A549 (cell line): ENCODE results near the gene DNM3.

ENCODE experiments used
- CTCF ChIP-seq: fragments of >200 bp; sonication (Bioruptor Twin); formaldehyde crosslinking; IDR thresholded peaks from 3 replicates; pipeline ENCODE4 v1.5.1; 2016
- EHMT2 ChIP-seq: fragments of 200-600 bp; sonication (generic); IDR thresholded peaks from 2 replicates; pipeline ENCODE4 v1.6.1; 2016; ENCODE audit warnings: antibody characterized with exemption, low read depth, mild to moderate bottlenecking, moderate library complexity
- EP300 ChIP-seq, 2 experiments: fragments of >200 bp; sonication (Bioruptor Twin); formaldehyde crosslinking; IDR thresholded peaks; 2 replicates in 1 of 2; 3 replicates in 1 of 2; pipeline ENCODE4 v1.6.1; 2016 to 2017
- HMGXB4 ChIP-seq: fragments of 250-450 bp; sonication (Bioruptor Pico); IDR thresholded peaks from 2 replicates; pipeline ENCODE4 v1.5.0; 2021; ENCODE audit warnings: mild to moderate bottlenecking, moderate library complexity, borderline replicate concordance
- JUNB ChIP-seq: fragments of >200 bp; sonication (Bioruptor Twin); formaldehyde crosslinking; IDR thresholded peaks from 2 replicates; pipeline ENCODE4 v1.6.1; 2016
- MAZ ChIP-seq: fragments of 150-350 bp; IDR thresholded peaks from 2 replicates; pipeline ENCODE4 v1.6.1; 2014; ENCODE audit warnings: antibody characterized with exemption, low read depth, low read length, borderline replicate concordance
- NR3C1 ChIP-seq: fragments of >200 bp; sonication (Bioruptor Twin); formaldehyde crosslinking; IDR thresholded peaks from 3 replicates; pipeline ENCODE4 v1.6.1; 2017
- POLR2A ChIP-seq: IDR thresholded peaks from 2 replicates; pipeline ENCODE4 v1.6.1; 2012; ENCODE audit warnings: mild to moderate bottlenecking, low read length
- REST ChIP-seq: fragments of 200-600 bp; sonication (generic); IDR thresholded peaks from 2 replicates; pipeline ENCODE4 v1.6.1; 2016; ENCODE audit warnings: antibody characterized with exemption, mild to moderate bottlenecking, moderate library complexity
- ZC3H11A ChIP-seq: fragments of 450-650 bp; IDR thresholded peaks from 2 replicates; pipeline ENCODE4 v1.6.1; 2014; ENCODE audit warnings: antibody characterized with exemption, mild to moderate bottlenecking
- ZFP36 ChIP-seq: fragments of 450-650 bp; IDR thresholded peaks from 2 replicates; pipeline ENCODE4 v1.6.1; 2014; ENCODE audit warnings: borderline replicate concordance; ENCODE audit not compliant: partially characterized antibody

GRCh38 chr1:171811672-171812071, 29.6 kb upstream of the DNM3 start:
- TF ChIP-seq CTCF (no peak), POLR2A (no peak), EP300 (IDR thresholded peaks at IDR 0.05) (no peak), ZFP36 (no peak), HMGXB4 (CRISPR knock-in tag) (no peak), EHMT2 (no peak), REST (no peak), NR3C1 (no peak), MAZ (no peak), JUNB (no peak), ZC3H11A (no peak)
